Measurements from ENCODE around the gene GRAMD1A. TPM values are rescaled to one million over a fixed set of nuclear protein-coding genes. Genes with fewer than 3 reads are reported as not detected.

The GRAMD1A gene
- total and polyA plus RNA-seq, 2 of the 8 experiments (the other 6 are each of a cell fraction or from before 2014, with no cell fraction given) = 113 to 154 TPM

DNA sequence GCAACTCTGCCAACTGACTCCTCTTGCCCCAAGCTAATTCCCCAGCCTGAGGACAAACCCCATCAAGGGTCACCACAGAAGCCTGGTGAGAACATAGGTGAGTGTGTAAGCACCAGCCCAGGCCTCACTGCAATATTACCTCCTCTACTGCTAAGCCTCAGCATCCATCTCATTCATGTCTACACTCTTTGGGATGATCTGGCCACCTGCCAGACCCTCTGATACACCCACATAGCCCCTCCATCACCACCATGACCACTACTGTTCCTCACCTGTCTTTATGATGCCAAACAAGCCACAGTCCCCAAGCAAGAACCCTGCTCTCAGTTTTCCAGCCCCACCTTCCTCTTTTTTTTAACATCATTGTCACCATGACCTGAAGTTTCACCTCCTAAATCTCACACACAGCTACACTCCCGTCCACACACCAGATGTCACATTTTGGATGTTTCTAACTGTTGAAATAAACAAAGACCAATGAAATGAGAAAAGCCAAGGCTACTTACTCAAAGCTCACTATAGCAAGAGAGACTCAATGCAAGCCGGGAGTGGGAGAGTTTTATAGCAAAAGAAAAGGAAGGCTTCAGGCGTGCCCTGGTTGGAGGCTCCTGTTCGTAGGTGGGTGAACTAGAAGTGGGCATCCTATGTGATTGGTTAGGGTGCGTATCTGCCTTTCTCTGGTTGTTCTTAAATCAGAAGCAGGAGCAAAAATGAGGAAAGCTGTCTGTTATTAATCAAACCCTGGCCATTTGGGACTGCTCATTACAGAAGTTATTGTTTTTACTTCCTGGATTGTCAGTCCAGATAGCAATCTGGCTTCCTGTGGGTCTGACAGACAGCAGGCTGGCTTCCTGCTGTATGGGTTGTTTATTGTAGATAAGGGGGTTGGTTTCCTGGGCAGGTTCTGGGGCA, 38.1 kb upstream of the GRAMD1A start (continued):
- TF ChIP-seq, protein P1, sequence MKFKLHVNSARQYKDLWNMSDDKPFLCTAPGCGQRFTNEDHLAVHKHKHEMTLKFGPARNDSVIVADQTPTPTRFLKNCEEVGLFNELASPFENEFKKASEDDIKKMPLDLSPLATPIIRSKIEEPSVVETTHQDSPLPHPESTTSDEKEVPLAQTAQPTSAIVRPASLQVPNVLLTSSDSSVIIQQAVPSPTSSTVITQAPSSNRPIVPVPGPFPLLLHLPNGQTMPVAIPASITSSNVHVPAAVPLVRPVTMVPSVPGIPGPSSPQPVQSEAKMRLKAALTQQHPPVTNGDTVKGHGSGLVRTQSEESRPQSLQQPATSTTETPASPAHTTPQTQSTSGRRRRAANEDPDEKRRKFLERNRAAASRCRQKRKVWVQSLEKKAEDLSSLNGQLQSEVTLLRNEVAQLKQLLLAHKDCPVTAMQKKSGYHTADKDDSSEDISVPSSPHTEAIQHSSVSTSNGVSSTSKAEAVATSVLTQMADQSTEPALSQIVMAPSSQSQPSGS (IDR thresholded peaks at IDR 0.05; ENCODE audit: low read length) = no peak
- TF ChIP-seq TEAD4 (IDR thresholded peaks at IDR 0.05; ENCODE audit: low read depth, low read length) (no peak), CBX8 (IDR thresholded peaks at IDR 0.05; ENCODE audit: borderline replicate concordance, low read depth, low read length) (no peak)

Measured in H1 (cell line).